HCT116 (cell line): ENCODE data around the gene NCOA1. TPM values are rescaled to one million over a fixed set of nuclear protein-coding genes. Genes with fewer than 3 reads are reported as not detected.

ENCODE experiments used
- ATAC-seq: fragments of 200-7000 bp; cut with Tn5 transposase; 2 replicates; pipeline ENCODE4 v1.9.1; 2020; ENCODE audit warnings: mild to moderate bottlenecking, moderate library complexity
- BruUV-seq: library from RNA; stranded (reverse); fragments of 400-500 nt; replicated peaks from 2 replicates; lab custom pipeline; 2021; lab: Mats Ljungman, UMichigan
- CTCF ChIA-PET: fragments of 300-600 bp; sonication (Branson Sonifier 250); formaldehyde crosslinking; loops from one replicate; lab custom pipeline; 2021; ENCODE audit warnings: antibody characterized with exemption; lab: Charles Lee
- POLR2A ChIA-PET: fragments of 300-600, 350-600 bp; sonication (Branson Sonifier 250); formaldehyde crosslinking; loops from one replicate; lab custom pipeline; 2021; ENCODE audit warnings: antibody characterized with exemption; lab: Charles Lee
- RAD21 ChIA-PET, 2 experiments: fragments of 300-600 bp; sonication (Branson Sonifier 250); formaldehyde crosslinking; loops; one replicate each; lab custom pipeline; 2023; ENCODE audit warnings: low total read pairs in 2 of 2; ENCODE audit not compliant: uncharacterized antibody in 2 of 2, unreplicated experiment in 2 of 2, low non-redundant PET in 1 of 2; lab: Charles Lee
- DNase-seq: peaks from one replicate; pipeline ENCODE4 v3.0.0-alpha.2; 2010; ENCODE audit warnings: low read depth, low spot score
- H2AFZ ChIP-seq: fragments of 200-600 bp; shearing (Covaris generic), sonication (generic); 2 replicates; pipeline ENCODE4 v1.6.1; 2017; ENCODE audit warnings: low read depth, mixed run types, mixed read lengths, antibody characterized with exemption, low read length; ENCODE audit not compliant: poor library complexity, severe bottlenecking
- H3K27ac ChIP-seq: 2 replicates; pipeline ENCODE4 v1.5.1; 2012; ENCODE audit warnings: low read depth, low read length
- H3K27me3 ChIP-seq: fragments of 200-600 bp; sonication (generic); 2 replicates; pipeline ENCODE4 v1.6.1; 2016; ENCODE audit warnings: mixed run types, low read length, mixed read lengths; ENCODE audit not compliant: insufficient read depth
- H3K36me3 ChIP-seq, 2 experiments: fragments of 200-500 bp in 1 of 2; fragments of 200-600 bp in 1 of 2; sonication (Bioruptor generic) in 1 of 2; sonication (generic) in 1 of 2; 2 replicates each; pipeline versions ENCODE4 v1.5.1 to v1.6.1; 2014 to 2016; ENCODE audit warnings: low read length in 2 of 2, inconsistent platforms in 1 of 2, mixed read lengths in 1 of 2, mixed run types in 1 of 2; ENCODE audit not compliant: insufficient read depth in 2 of 2, control insufficient read depth in 1 of 2
- H3K4me1 ChIP-seq, 2 experiments: fragments of 200-600 bp in 1 of 2; sonication (generic) in 1 of 2; 2 replicates each; pipeline versions ENCODE4 v1.5.1 to v1.6.1; 2012 to 2017; ENCODE audit warnings: low read length in 2 of 2, inconsistent platforms in 1 of 2, mild to moderate bottlenecking in 1 of 2, mixed read lengths in 1 of 2, mixed run types in 1 of 2, moderate library complexity in 1 of 2; ENCODE audit not compliant: insufficient read depth in 2 of 2, control insufficient read depth in 1 of 2
- H3K4me2 ChIP-seq: fragments of 200-600 bp; sonication (generic); 2 replicates; pipeline ENCODE4 v1.6.1; 2017; ENCODE audit warnings: mixed run types, low read length, mixed read lengths
- H3K4me3 ChIP-seq, 2 experiments: fragments of 200-600 bp in 1 of 2; sonication (generic) in 1 of 2; replicated peaks in 1 of 2; 2 replicates each; pipeline ENCODE4 v1.5.1; 2011 to 2016; ENCODE audit warnings: low read length in 2 of 2, control low read depth in 1 of 2, low read depth in 1 of 2, mild to moderate bottlenecking in 1 of 2, mixed read lengths in 1 of 2, mixed run types in 1 of 2
- H3K79me2 ChIP-seq: fragments of 200-600 bp; sonication (generic); 2 replicates; pipeline ENCODE4 v1.6.1; 2017; ENCODE audit warnings: mild to moderate bottlenecking, mixed run types, low read length, moderate library complexity, mixed read lengths; ENCODE audit not compliant: insufficient read depth
- H3K9ac ChIP-seq: fragments of 200-600 bp; sonication (generic); 2 replicates; pipeline ENCODE4 v1.6.1; 2016; ENCODE audit warnings: low read length, mixed read lengths
- H3K9me2 ChIP-seq: fragments of 200-600 bp; sonication (generic), shearing (Covaris generic); 2 replicates; pipeline ENCODE4 v1.6.1; 2017; ENCODE audit warnings: mixed run types, mild to moderate bottlenecking, moderate library complexity; ENCODE audit not compliant: insufficient read depth
- H3K9me3 ChIP-seq, 2 experiments: fragments of 200-500 bp in 1 of 2; fragments of 200-600 bp in 1 of 2; sonication (Bioruptor generic) in 1 of 2; sonication (generic) in 1 of 2; 2 replicates each; pipeline ENCODE4 v1.6.1; 2014 to 2017; ENCODE audit warnings: low read length in 2 of 2, mixed read lengths in 2 of 2, inconsistent platforms in 1 of 2, low read depth in 1 of 2, mild to moderate bottlenecking in 1 of 2, mixed run types in 1 of 2, moderate library complexity in 1 of 2; ENCODE audit not compliant: control insufficient read depth in 1 of 2, insufficient read depth in 1 of 2
- H4K20me1 ChIP-seq: fragments of 200-600 bp; sonication (generic), shearing (Covaris generic); 2 replicates; pipeline ENCODE4 v1.6.1; 2017; ENCODE audit warnings: mixed run types, mild to moderate bottlenecking, moderate library complexity; ENCODE audit not compliant: insufficient read depth
- ATF3 ChIP-seq: IDR thresholded peaks from 2 replicates; pipeline ENCODE4 v1.6.1; 2012
- CBX3 ChIP-seq: IDR thresholded peaks from 2 replicates; pipeline ENCODE4 v1.6.1; 2012; ENCODE audit warnings: low read depth
- JUND ChIP-seq: IDR thresholded peaks from 2 replicates; pipeline ENCODE4 v1.6.1; 2012
- RAD21 ChIP-seq: IDR thresholded peaks from 2 replicates; pipeline ENCODE4 v1.6.1; 2012; ENCODE audit warnings: low read depth, mild to moderate bottlenecking
- SRF ChIP-seq: IDR thresholded peaks from 2 replicates; pipeline ENCODE4 v1.6.1; 2012; ENCODE audit warnings: low read depth
- ZBTB33 ChIP-seq: IDR thresholded peaks from 2 replicates; pipeline ENCODE4 v1.6.1; 2011; ENCODE audit warnings: mild to moderate bottlenecking, low read length, moderate library complexity; ENCODE audit not compliant: insufficient replicate concordance; ENCODE audit errors: extremely low read depth
- intact Hi-C: fragments of 100-400 bp; cut with micrococcal nuclease; formaldehyde crosslinking; loops from 2 replicates; pipeline ENCODE4 v1.10.0; 2022
- total RNA-seq: library from RNA; stranded (reverse); gene quantifications from one replicate; pipeline ENCODE4 v1.2.1, GENCODE V29; 2021; ENCODE audit not compliant: unreplicated experiment
- TF ChIP-seq, protein P1 (sequence below), 3 experiments: fragments of 200-600 bp in 1 of 3; sonication (generic) in 1 of 3; IDR thresholded peaks in 2 of 3; conservative IDR thresholded peaks in 1 of 3; 2 replicates each; pipeline ENCODE4 v1.5.1; 2012 to 2017; ENCODE audit warnings: low read depth in 2 of 3, low read length in 2 of 3, antibody characterized with exemption in 1 of 3, borderline replicate concordance in 1 of 3, control low read depth in 1 of 3, mild to moderate bottlenecking in 1 of 3, mixed read lengths in 1 of 3, mixed run types in 1 of 3, moderate library complexity in 1 of 3; ENCODE audit not compliant: insufficient read depth in 1 of 3
- TF ChIP-seq, protein P2 (sequence below): IDR thresholded peaks from 2 replicates; pipeline ENCODE4 v1.6.1; 2012
- TF ChIP-seq, protein P3 (sequence below): IDR thresholded peaks from 2 replicates; pipeline ENCODE4 v1.6.1; 2012; ENCODE audit warnings: low read depth

Gene NCOA1
- total RNA-seq, 1 experiment from 2014 or later = 10.4 TPM

GRCh38 chr2:24682304-24682703 is 191.2 kb downstream of the NCOA1 start:
- Histone ChIP-seq H3K36me3 (no peaks in the 10 kb centered on the region), H3K9me3 (no peaks in the 10 kb centered on the region), H4K20me1 (no peaks in the 10 kb centered on the region), H3K79me2 (no peaks in the 10 kb centered on the region), H3K9me2 (no peaks in the 10 kb centered on the region), H3K4me3 (no peak overlapping the region), H3K4me2 (no peak overlapping the region), H3K4me1 (no peaks in the 10 kb centered on the region), H3K9ac (no peak overlapping the region), H2AFZ (no peak overlapping the region), H3K27ac (no peak overlapping the region), H3K27me3 (no peaks in the 10 kb centered on the region)
- RAD21 ChIA-PET = no interaction called here
- BruUV-seq = no TSS peak
- TF ChIP-seq, protein P1, sequence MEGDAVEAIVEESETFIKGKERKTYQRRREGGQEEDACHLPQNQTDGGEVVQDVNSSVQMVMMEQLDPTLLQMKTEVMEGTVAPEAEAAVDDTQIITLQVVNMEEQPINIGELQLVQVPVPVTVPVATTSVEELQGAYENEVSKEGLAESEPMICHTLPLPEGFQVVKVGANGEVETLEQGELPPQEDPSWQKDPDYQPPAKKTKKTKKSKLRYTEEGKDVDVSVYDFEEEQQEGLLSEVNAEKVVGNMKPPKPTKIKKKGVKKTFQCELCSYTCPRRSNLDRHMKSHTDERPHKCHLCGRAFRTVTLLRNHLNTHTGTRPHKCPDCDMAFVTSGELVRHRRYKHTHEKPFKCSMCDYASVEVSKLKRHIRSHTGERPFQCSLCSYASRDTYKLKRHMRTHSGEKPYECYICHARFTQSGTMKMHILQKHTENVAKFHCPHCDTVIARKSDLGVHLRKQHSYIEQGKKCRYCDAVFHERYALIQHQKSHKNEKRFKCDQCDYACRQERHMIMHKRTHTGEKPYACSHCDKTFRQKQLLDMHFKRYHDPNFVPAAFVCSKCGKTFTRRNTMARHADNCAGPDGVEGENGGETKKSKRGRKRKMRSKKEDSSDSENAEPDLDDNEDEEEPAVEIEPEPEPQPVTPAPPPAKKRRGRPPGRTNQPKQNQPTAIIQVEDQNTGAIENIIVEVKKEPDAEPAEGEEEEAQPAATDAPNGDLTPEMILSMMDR (IDR thresholded peaks at IDR 0.05 in 2 of 3, conservative IDR thresholded peaks at IDR 0.05 in 1 of 3; ENCODE audit: borderline replicate concordance in 1 of 3, insufficient read depth in 1 of 3, low read depth in 2 of 3, low read length in 2 of 3) = no peak
- TF ChIP-seq, protein P2, sequence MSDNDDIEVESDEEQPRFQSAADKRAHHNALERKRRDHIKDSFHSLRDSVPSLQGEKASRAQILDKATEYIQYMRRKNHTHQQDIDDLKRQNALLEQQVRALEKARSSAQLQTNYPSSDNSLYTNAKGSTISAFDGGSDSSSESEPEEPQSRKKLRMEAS = no peak
- no peak for TF ChIP-seq CBX3
- TF ChIP-seq RAD21 = no peak
- TF ChIP-seq, protein P3, sequence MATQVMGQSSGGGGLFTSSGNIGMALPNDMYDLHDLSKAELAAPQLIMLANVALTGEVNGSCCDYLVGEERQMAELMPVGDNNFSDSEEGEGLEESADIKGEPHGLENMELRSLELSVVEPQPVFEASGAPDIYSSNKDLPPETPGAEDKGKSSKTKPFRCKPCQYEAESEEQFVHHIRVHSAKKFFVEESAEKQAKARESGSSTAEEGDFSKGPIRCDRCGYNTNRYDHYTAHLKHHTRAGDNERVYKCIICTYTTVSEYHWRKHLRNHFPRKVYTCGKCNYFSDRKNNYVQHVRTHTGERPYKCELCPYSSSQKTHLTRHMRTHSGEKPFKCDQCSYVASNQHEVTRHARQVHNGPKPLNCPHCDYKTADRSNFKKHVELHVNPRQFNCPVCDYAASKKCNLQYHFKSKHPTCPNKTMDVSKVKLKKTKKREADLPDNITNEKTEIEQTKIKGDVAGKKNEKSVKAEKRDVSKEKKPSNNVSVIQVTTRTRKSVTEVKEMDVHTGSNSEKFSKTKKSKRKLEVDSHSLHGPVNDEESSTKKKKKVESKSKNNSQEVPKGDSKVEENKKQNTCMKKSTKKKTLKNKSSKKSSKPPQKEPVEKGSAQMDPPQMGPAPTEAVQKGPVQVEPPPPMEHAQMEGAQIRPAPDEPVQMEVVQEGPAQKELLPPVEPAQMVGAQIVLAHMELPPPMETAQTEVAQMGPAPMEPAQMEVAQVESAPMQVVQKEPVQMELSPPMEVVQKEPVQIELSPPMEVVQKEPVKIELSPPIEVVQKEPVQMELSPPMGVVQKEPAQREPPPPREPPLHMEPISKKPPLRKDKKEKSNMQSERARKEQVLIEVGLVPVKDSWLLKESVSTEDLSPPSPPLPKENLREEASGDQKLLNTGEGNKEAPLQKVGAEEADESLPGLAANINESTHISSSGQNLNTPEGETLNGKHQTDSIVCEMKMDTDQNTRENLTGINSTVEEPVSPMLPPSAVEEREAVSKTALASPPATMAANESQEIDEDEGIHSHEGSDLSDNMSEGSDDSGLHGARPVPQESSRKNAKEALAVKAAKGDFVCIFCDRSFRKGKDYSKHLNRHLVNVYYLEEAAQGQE = no peak
- no peak for TF ChIP-seq ZBTB33
- TF ChIP-seq JUND = no peak
- TF ChIP-seq SRF = no peak
- TF ChIP-seq ATF3 = no peak
- CTCF ChIA-PET = no interaction called here
- intact Hi-C loops = no loop called here
- ATAC-seq (no peak), DNase-seq (no peak)
- POLR2A ChIA-PET = no interaction called here
